C4-2B (cell line): ENCODE data around the gene PPP3CA.

Source experiments
- CTCF ChIP-seq: fragments of 450-650 bp; conservative IDR thresholded peaks from 2 replicates; pipeline ENCODE4 v1.5.1; 2017; ENCODE audit warnings: mild to moderate bottlenecking
- ZFX ChIP-seq: fragments of 450-650 bp; IDR thresholded peaks from 2 replicates; pipeline ENCODE4 v1.6.1; 2017

GRCh38 chr4:101126059-101126458, 221.3 kb downstream of the PPP3CA start:
- no peak for TF ChIP-seq CTCF
- TF ChIP-seq ZFX = no peak
